Measurements from ENCODE around the gene KDM3A. TPM values are rescaled to one million over a fixed set of nuclear protein-coding genes. Genes with fewer than 3 reads are reported as not detected.

The KDM3A gene
- total and polyA plus RNA-seq, 5 donors = 21.0 to 54.3 (median 42.3) TPM

DNA sequence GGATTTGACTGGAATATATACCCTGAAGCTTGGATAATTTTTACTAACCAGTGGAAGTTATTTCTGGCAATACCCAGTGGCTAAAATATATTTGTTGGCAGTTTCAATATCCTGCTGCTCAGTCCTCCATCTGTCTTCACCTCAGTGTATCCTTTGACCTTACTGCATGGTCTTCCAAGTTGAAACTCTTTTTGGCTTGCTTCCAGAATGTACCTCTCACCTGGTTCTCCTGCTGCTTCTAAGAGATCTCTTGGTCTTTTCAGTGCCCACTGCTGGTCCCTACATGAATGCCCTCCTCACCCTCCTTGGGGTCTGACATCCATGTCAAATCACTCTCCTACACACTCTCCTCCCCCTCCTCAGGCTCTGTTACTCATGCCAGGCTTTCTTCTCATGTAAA is 4.8 kb upstream of the KDM3A start:
- no peaks in the 10 kb centered on the region for H3K9me3 ChIP-seq (ENCODE audit: control insufficient read depth, low read length)
- no peak for ATAC-seq
- peak overlapping the region; percentile 17 for H3K27ac ChIP-seq (ENCODE audit: low read length)
- no peak for DNase-seq
- no peak overlapping the region for H3K4me3 ChIP-seq (ENCODE audit: low read length)
- no peaks in the 10 kb centered on the region for H3K27me3 ChIP-seq (ENCODE audit: control insufficient read depth, insufficient read depth)
- H3K4me1 ChIP-seq (ENCODE audit: control insufficient read depth, insufficient read depth, low read length) = no peaks in the 10 kb centered on the region
- intact Hi-C loops (cut with DNase I) = no loop called here

DNA sequence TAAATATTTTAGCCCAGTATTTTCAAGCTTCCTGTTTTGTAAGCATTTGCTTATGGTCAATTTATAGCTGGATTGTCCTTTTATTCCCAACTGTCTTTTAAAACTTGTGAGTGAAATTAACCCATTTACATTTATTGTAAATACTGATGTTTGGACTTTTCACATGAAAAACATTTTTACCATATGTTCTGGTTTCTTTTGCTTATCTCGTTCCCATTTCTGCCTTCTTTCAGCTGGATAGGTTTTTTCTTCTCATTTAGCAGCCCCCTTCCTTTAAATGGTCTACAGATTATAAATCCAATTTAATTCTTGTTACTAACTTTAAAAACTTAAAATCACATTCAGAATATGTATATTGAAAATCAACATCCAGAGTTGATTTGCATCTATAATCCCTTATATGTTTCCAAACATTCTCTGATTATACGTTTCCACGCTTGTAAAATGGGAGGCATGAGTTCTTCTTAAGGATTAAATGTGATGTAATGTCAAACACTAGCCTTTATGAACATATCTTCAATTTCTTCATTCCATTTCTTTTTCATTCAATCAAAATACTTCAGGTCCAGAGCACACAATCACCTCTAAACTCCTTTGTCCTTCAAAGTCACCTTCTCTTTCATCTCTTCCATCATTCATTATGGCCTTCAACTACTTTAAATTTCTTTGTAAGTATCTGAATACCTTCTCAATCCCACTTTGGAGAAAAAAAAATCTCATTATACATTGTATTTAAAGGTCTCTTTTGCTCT is 1.1 kb upstream of the KDM3A start:
- peaks cover 5% of the 10 kb centered on the region for H3K4me1 ChIP-seq (ENCODE audit: control insufficient read depth, insufficient read depth, low read length)
- no peaks in the 10 kb centered on the region for H3K9me3 ChIP-seq (ENCODE audit: control insufficient read depth, low read length)
- intact Hi-C loops (cut with DNase I) = loop anchor here in 1 of 4 donors (10.0 kb wide), 2 partner anchors 215 to 245 kb away; partner anchors contain the start of genes IMMT and MRPL35
- H3K27ac ChIP-seq (ENCODE audit: low read length) = no peak overlapping the region
- ATAC-seq (no peak), DNase-seq (no peak)
- no peak overlapping the region for H3K4me3 ChIP-seq (ENCODE audit: low read length)
- no peaks in the 10 kb centered on the region for H3K27me3 ChIP-seq (ENCODE audit: control insufficient read depth, insufficient read depth)
- WGBS = 96% methylated on average over 3 of the region's 3 CpGs

GRCh38 chr2:86441392-86441881 is 266 bp downstream of the KDM3A start:
- ATAC-seq (no peak), DNase-seq (no peak)
- H3K9me3 ChIP-seq (ENCODE audit: control insufficient read depth, low read length) = no peaks in the 10 kb centered on the region
- intact Hi-C loops (cut with DNase I) = loop anchor here in 1 of 4 donors (10.0 kb wide), 2 partner anchors 217 to 247 kb away; partner anchors contain the start of genes IMMT and MRPL35
- H3K27ac ChIP-seq (ENCODE audit: low read length) = peak overlapping the region; percentile 99
- no peaks in the 10 kb centered on the region for H3K27me3 ChIP-seq (ENCODE audit: control insufficient read depth, insufficient read depth)
- peaks cover 7% of the 10 kb centered on the region for H3K4me1 ChIP-seq (ENCODE audit: control insufficient read depth, insufficient read depth, low read length)
- peak overlapping the region; percentile 99 for H3K4me3 ChIP-seq (ENCODE audit: low read length)
- under 1% methylated on average over 59 of the region's 59 CpGs for WGBS

- WGBS = under 1% methylated on average over 53 of the region's 53 CpGs
- Histone ChIP-seq H3K4me3 (ENCODE audit: low read length) (peak overlapping the region; percentile 99), H3K27ac (ENCODE audit: low read length) (peak overlapping the region; percentile 100), H3K27me3 (ENCODE audit: control insufficient read depth, insufficient read depth) (no peaks in the 10 kb centered on the region), H3K9me3 (ENCODE audit: control insufficient read depth, low read length) (no peaks in the 10 kb centered on the region), H3K4me1 (ENCODE audit: control insufficient read depth, insufficient read depth, low read length) (peaks cover 7% of the 10 kb centered on the region)
- ATAC-seq (peak; percentile 34 to 44), DNase-seq (peak; percentile 70 to 86 (median 85))
- intact Hi-C loops (cut with DNase I) = loop anchor here in 1 of 4 donors (10.0 kb wide), 2 partner anchors 217 to 247 kb away; partner anchors contain the start of genes IMMT and MRPL35
Measured at GRCh38 chr2:86441882-86442641, 891 bp downstream of the KDM3A start.

GRCh38 chr2:86442642-86443005 is 1.5 kb downstream of the KDM3A start:
- under 1% methylated on average over 5 of the region's 5 CpGs for WGBS
- intact Hi-C loops (cut with DNase I) = loop anchor here in 1 of 4 donors (10.0 kb wide), 2 partner anchors 218 to 248 kb away; partner anchors contain the start of genes IMMT and MRPL35

GRCh38 chr2:86443631-86444350 is 2.6 kb downstream of the KDM3A start:
- H3K27ac ChIP-seq (ENCODE audit: low read length) = no peak overlapping the region
- intact Hi-C loops (cut with DNase I) = loop anchor here in 1 of 4 donors (10.0 kb wide), 2 partner anchors 219 to 249 kb away; partner anchors contain the start of genes IMMT and MRPL35
- peak overlapping the region; percentile 99 for H3K4me3 ChIP-seq (ENCODE audit: low read length)
- no peaks in the 10 kb centered on the region for H3K27me3 ChIP-seq (ENCODE audit: control insufficient read depth, insufficient read depth)
- H3K4me1 ChIP-seq (ENCODE audit: control insufficient read depth, insufficient read depth, low read length) = peaks cover 7% of the 10 kb centered on the region
- no peak for DNase-seq
- 74% methylated on average over 7 of the region's 7 CpGs for WGBS
- ATAC-seq = no peak
- no peaks in the 10 kb centered on the region for H3K9me3 ChIP-seq (ENCODE audit: control insufficient read depth, low read length)

More at GRCh38 chr2:86442642-86443005, 1.5 kb downstream of the KDM3A start:
- no peaks in the 10 kb centered on the region for H3K27me3 ChIP-seq (ENCODE audit: control insufficient read depth, insufficient read depth)
- no peaks in the 10 kb centered on the region for H3K9me3 ChIP-seq (ENCODE audit: control insufficient read depth, low read length)
- H3K27ac ChIP-seq (ENCODE audit: low read length) = no peak overlapping the region
- DNase-seq = peak; percentile 86 to 90 (median 87)
- ATAC-seq = peak; percentile 91 to 92
- H3K4me3 ChIP-seq (ENCODE audit: low read length) = peak overlapping the region; percentile 99
- H3K4me1 ChIP-seq (ENCODE audit: control insufficient read depth, insufficient read depth, low read length) = peaks cover 7% of the 10 kb centered on the region

DNA sequence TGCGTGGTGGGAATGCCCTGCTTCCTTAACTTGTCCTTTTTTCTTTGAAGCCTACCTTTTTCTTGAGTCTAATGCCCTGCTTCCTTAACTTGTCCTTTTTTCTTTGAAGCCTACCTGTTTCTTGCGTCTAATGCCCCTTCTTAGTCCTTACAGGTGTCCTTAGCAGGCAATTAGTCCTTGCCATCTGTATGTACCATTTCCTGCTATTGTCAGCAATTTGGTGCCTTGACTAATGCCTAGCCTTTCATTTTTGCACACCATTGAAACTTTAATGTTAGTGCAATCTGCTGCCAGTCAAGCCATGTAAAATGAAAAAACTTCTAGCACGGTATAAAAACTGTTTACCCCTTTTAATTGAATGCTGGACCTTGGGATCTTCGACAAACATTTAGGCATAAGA is 4.3 kb downstream of the KDM3A start:
- peak overlapping the region; percentile 24 for H3K27ac ChIP-seq (ENCODE audit: low read length)
- intact Hi-C loops (cut with DNase I) = loop anchor here in 1 of 4 donors (10.0 kb wide), 2 partner anchors 221 to 251 kb away; partner anchors contain the start of genes IMMT and MRPL35
- peaks cover 9% of the 10 kb centered on the region for H3K4me1 ChIP-seq (ENCODE audit: control insufficient read depth, insufficient read depth, low read length)
- WGBS = 71% methylated on average over 4 of the region's 4 CpGs
- DNase-seq = no peak
- no peak for ATAC-seq
- no peaks in the 10 kb centered on the region for H3K9me3 ChIP-seq (ENCODE audit: control insufficient read depth, low read length)
- no peak overlapping the region for H3K4me3 ChIP-seq (ENCODE audit: low read length)
- no peaks in the 10 kb centered on the region for H3K27me3 ChIP-seq (ENCODE audit: control insufficient read depth, insufficient read depth)

GRCh38 chr2:86446060-86446459 is 4.9 kb downstream of the KDM3A start:
- WGBS = 97% methylated on average over 2 of the region's 2 CpGs
- Histone ChIP-seq H3K27ac (ENCODE audit: low read length) (no peak overlapping the region), H3K9me3 (ENCODE audit: control insufficient read depth, low read length) (no peaks in the 10 kb centered on the region), H3K27me3 (ENCODE audit: control insufficient read depth, insufficient read depth) (no peaks in the 10 kb centered on the region), H3K4me3 (ENCODE audit: low read length) (no peak overlapping the region), H3K4me1 (ENCODE audit: control insufficient read depth, insufficient read depth, low read length) (peaks cover 9% of the 10 kb centered on the region)
- ATAC-seq (no peak), DNase-seq (no peak)
- intact Hi-C loops (cut with DNase I) = loop anchor here in 1 of 4 donors (10.0 kb wide), 2 partner anchors 221 to 251 kb away; partner anchors contain the start of genes IMMT and MRPL35

DNA sequence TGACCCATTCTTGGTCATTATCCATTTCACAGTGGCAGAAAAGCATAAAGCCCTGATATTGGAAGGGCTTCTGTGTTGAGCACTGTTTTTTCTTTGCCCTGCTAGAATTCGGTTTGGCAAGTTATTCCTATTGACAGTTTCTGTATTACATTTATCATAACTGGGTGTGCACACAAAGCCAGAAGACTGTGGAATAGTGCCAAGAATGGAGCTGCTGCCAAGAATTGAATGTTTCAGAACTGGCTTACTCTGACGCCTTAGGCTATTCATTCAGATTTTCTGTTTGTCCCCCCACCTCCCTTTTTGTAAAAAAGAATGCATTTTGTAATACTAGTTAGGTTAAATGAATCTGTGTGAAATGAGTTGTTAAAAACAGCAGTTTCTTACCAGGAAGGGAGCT is 12.7 kb downstream of the KDM3A start:
- 18% methylated on average over 2 of the region's 2 CpGs for WGBS
- Histone ChIP-seq H3K27ac (ENCODE audit: low read length) (peak overlapping the region; percentile 87), H3K4me1 (ENCODE audit: control insufficient read depth, insufficient read depth, low read length) (peaks cover 2% of the 10 kb centered on the region), H3K9me3 (ENCODE audit: control insufficient read depth, low read length) (no peaks in the 10 kb centered on the region), H3K27me3 (ENCODE audit: control insufficient read depth, insufficient read depth) (no peaks in the 10 kb centered on the region), H3K4me3 (ENCODE audit: low read length) (no peak overlapping the region)
- intact Hi-C loops (cut with DNase I) = no loop called here
- DNase-seq (peak in 2 of 3 donors; percentile 59 to 69), ATAC-seq (peak; percentile 81 to 91)

GRCh38 chr2:86454238-86454637 is 13.1 kb downstream of the KDM3A start:
- peak in 1 of 2 donors; percentile 20 for ATAC-seq
- Histone ChIP-seq H3K4me3 (ENCODE audit: low read length) (no peak overlapping the region), H3K27ac (ENCODE audit: low read length) (peak overlapping the region; percentile 87), H3K4me1 (ENCODE audit: control insufficient read depth, insufficient read depth, low read length) (peaks cover 2% of the 10 kb centered on the region), H3K9me3 (ENCODE audit: control insufficient read depth, low read length) (no peaks in the 10 kb centered on the region), H3K27me3 (ENCODE audit: control insufficient read depth, insufficient read depth) (no peaks in the 10 kb centered on the region)
- intact Hi-C loops (cut with DNase I) = no loop called here
- no peak for DNase-seq
